ENCODE data around the gene GAPVD1. TPM values are rescaled to one million over a fixed set of nuclear protein-coding genes. Genes with fewer than 3 reads are reported as not detected.

The GAPVD1 gene
- total and polyA plus RNA-seq, 2 of the 8 experiments (the other 6 are each of a cell fraction or from before 2014, with no cell fraction given), result 5.5 to 40.5 TPM

DNA sequence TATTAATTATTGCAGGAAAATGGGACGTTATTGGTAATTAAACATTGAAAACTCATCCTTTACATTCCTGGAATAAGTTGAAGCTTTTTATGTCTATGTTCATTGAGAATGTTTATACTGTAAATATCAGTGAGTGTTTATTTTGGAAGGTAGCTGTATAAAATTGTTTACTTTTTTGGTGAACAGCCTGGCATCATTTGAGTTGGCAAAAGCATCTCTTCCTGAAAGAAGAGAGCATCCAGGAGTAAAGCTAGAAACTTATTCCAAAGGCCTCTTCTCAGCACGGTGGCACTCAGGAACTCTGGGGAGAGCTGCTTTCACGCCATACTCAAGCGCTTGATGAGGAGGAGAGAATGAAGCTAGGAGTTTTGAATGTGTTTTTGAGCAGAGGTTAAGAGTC is 79.9 kb downstream of the GAPVD1 start (continued):
- TF ChIP-seq SRF (IDR thresholded peaks at IDR 0.05; ENCODE audit: low read depth, low read length), result no peak
- TF ChIP-seq SIX5 (IDR thresholded peaks at IDR 0.05; ENCODE audit: low read depth, low read length), result no peak
